GM06990 (cell line): ENCODE results near the gene SLC25A6.

Experiments used
- DNase-seq: peaks from one replicate; pipeline ENCODE4 v3.0.0-alpha.2; 2011; ENCODE audit not compliant: insufficient read length; ENCODE audit errors: extremely low read depth
- H3K27me3 ChIP-seq: replicated peaks from 2 replicates; pipeline ENCODE4 v1.6.0; 2011; ENCODE audit warnings: low read length; ENCODE audit not compliant: control insufficient read depth, insufficient read depth
- H3K36me3 ChIP-seq: 2 replicates; pipeline ENCODE4 v1.5.1; 2011; ENCODE audit warnings: low read length; ENCODE audit not compliant: control insufficient read depth, insufficient read depth
- H3K4me3 ChIP-seq: replicated peaks from 2 replicates; pipeline ENCODE4 v1.5.1; 2011; ENCODE audit warnings: low read depth, mild to moderate bottlenecking, control low read depth, low read length
- TF ChIP-seq, protein P1 (sequence below): IDR thresholded peaks from 2 replicates; pipeline ENCODE4 v1.5.1; 2011; ENCODE audit warnings: low read length, control low read depth, mild to moderate bottlenecking, inconsistent platforms; ENCODE audit not compliant: insufficient read depth, poor library complexity, severe bottlenecking

Gene SLC25A6

DNA sequence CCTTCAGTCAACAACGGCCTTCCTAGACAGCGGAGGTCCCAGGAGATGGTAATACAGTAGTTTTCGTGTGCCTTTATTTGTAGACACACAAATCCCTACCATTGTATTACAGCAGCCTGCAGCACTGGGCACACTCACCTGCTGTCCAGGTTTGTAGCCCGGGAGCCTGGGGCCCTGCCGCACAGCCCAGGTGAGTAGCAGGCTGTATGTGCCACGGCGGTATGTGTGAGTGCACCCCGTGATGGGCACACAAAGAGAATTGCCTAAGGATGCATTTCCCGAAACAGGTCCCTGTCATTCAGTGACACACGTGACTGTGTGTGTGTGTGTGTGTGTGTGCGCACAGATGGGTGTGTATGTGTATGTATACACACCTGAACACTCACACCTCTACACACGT is 8.1 kb upstream of the SLC25A6 start:
- DNase-seq: no peak
- Histone ChIP-seq H3K36me3 (peaks cover 42% of the 10 kb centered on the region), H3K4me3 (no peak overlapping the region), H3K27me3 (no peaks in the 10 kb centered on the region)
- TF ChIP-seq, protein P1, sequence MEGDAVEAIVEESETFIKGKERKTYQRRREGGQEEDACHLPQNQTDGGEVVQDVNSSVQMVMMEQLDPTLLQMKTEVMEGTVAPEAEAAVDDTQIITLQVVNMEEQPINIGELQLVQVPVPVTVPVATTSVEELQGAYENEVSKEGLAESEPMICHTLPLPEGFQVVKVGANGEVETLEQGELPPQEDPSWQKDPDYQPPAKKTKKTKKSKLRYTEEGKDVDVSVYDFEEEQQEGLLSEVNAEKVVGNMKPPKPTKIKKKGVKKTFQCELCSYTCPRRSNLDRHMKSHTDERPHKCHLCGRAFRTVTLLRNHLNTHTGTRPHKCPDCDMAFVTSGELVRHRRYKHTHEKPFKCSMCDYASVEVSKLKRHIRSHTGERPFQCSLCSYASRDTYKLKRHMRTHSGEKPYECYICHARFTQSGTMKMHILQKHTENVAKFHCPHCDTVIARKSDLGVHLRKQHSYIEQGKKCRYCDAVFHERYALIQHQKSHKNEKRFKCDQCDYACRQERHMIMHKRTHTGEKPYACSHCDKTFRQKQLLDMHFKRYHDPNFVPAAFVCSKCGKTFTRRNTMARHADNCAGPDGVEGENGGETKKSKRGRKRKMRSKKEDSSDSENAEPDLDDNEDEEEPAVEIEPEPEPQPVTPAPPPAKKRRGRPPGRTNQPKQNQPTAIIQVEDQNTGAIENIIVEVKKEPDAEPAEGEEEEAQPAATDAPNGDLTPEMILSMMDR: no peak

DNA sequence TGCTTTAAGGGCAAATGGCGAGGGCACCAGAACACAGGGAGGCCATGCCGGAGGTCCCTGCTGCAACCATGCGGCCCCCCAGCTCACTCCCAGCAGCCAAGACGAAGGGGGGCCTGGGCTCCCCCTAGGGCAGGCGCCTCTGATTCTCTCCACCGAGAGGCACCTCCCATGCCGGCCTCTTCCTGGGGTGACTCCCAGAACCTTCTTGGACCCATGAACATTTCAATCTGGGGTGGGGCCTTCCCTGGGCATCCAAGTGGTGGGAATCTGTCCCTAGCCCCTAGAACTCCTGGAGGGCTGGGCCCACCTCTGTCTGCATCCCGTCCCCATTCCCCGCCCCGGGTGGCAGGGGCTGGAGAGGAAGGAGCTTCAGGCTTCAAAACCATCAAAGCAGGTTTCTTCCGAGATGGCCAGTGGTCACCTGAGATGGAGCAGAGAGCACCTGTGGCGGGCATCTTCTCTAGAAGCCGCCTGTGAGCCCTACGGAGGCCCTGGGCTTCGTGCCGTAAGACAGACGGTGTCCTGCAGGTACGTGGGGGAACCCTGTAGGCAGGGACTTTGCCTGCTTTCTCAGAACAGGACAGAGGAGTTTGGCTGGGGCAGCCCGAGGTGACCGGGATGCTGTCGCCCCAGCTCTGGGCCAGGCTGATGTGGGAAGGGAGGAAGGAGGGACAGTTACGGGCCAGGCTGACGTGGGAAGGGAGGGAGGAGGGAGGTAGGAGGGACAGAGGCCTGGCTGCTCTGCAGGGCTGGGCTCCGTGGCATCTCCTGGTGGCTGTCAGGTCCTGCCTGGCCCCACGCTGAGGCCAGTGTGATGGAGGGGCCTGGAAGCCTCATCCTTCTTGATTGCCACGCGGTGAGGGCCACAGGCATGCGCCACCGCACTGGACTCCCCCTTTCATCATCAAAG is 6.8 kb upstream of the SLC25A6 start:
- TF ChIP-seq, protein P1: no peak
- no peak overlapping the region for H3K4me3 ChIP-seq
- H3K27me3 ChIP-seq: no peaks in the 10 kb centered on the region
- H3K36me3 ChIP-seq: peaks cover 44% of the 10 kb centered on the region
- DNase-seq: no peak

DNA sequence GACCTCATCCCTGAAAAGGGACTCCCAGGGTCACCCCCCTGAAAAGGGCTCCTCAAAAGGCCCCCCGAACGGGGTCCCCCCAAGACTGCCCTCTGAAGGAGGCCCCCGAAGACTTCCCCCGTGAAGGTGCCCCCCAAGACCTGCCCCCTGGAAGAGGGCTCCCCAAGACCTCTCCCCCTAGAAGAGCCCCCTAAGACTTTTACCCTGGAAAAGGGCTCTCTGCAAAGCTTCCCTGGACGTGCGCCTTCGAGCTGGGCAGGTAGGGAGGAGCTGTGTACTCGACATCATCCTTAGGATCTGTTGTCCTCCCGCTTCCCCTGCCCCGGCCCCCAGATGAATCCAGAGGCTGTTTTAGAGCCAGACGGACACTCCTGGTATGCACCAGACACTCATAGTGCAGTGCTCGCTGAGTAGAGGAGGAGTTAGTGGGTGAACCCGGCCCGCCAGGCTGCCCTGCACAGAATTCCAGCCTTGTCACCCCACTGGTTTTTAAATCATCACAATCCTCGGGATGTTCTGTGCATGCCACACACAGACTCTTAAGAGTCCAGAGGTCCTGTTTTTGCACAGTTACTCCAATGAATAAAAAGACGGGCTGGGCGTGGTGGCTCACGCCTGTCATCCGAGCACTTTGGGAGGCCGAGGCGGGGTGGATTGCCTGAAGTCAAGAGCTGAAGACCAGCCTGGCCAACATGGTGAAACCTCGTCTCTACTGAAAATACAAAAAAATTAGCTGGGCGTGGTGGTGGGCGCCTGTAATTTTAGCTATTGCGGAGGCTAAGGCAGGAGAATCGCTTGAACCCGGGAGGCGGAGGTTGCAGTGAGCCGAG is 5.7 kb upstream of the SLC25A6 start:
- Histone ChIP-seq H3K36me3 (peaks cover 38% of the 10 kb centered on the region), H3K27me3 (no peaks in the 10 kb centered on the region), H3K4me3 (no peak overlapping the region)
- TF ChIP-seq, protein P1: no peak
- DNase-seq: no peak

DNA sequence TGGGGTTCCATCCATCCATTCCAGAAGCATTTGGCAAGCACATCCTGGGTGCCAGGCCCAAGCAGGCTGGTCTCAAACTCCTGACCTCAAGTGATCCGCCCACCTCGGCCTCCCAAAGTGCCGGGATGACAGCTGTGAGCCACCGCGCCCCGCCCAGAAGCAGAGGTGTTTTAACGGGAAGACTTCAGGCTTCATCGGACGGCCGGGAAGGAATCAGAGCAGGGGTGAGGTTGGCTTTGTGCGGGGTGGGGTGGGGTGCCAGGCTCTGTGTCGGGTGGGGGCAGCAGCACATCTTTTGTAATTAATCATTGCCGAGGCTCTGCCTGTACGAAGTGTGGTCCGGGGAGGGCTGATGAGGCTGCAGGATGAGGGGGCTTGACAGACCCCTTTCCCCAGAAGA is 5.1 kb upstream of the SLC25A6 start:
- TF ChIP-seq, protein P1: no peak
- Histone ChIP-seq H3K36me3 (peaks cover 36% of the 10 kb centered on the region), H3K4me3 (no peak overlapping the region), H3K27me3 (no peaks in the 10 kb centered on the region)
- DNase-seq: no peak

DNA sequence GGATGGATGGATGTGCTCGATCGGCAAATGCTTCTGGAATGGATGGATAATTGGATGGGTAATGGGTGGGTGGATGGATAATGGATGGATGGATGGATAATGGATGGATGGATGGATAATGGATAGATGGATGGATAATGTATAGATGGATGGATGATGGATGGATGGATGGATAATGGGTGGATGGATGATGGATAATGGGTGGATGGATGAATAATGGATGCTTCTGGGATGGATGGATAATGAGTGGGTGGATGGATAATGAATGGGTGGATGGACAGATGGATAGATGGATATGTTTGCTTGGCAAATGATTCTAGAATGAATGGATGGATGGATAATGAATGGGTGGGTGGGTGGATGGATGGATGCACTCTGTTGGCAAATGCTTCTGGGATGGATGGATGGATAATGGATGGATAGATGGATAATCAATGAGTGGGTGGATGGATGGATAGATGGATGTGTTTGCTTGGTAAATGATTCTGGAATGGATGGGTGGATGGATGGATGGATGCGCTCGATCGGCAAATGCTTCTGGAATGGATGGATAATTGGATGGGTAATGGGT is 3.8 kb upstream of the SLC25A6 start:
- peaks cover 29% of the 10 kb centered on the region for H3K36me3 ChIP-seq
- no peak overlapping the region for H3K4me3 ChIP-seq
- TF ChIP-seq, protein P1: no peak
- no peaks in the 10 kb centered on the region for H3K27me3 ChIP-seq
- no peak for DNase-seq
